ENCODE data around the gene STK24. TPM values are rescaled to one million over a fixed set of nuclear protein-coding genes. Genes with fewer than 3 reads are reported as not detected.

STK24 gene
- total RNA-seq, 2 experiments from 2014 or later: 146 to 173 TPM

DNA sequence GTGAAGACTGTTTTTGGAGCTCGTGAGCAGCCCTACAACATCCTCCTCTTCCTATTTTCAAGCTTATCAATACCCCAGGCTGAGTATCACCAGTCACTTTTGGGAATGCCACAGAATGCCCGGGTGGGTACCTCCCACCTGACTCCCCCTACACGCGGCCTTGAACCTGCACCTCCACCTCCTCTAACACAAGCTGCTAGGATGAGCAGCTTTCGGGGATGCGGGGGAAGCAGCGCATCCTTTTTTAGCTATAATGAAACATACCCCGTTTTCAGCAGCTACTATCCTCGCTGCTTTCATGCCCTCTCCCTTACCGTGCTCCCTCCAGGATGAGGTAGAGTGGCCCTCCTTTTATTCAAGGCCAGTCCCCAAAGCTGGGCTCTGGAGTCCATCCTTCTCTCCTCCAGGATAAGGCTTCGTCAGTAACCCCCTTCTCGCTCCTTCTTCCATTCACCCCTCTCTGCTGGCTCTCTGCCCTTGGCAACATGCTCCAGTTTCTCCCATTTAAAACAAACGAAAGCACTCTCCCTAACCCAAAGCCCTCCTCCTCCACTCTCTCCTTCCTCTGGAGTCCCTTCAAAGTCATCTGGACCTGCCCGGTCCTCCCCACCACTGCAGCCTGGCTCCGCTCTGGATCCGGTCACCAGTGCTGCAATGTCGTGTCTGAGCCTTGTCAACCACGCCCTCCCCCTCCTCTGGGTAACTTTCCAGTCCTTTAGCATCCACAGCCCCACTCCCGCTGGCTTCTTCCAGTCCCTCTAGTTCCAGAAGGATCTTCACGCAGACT, 55.3 kb downstream of the STK24 start:
- H3K9me3 Mint-ChIP-seq (ENCODE audit: low read depth): no peaks in the 10 kb centered on the region
- DNase-seq: no peak
- no peaks in the 10 kb centered on the region for H3K27me3 Mint-ChIP-seq
- ATAC-seq: no peak
- ChIA-PET CTCF (interaction anchor here (1.1 to 1.9 kb wide), 2 partner anchors 74 to 132 kb away, joined by 3 to 7 read pairs; no protein-coding TSS in a partner anchor), POLR2A (no interaction called here)
- no peak overlapping the region for H3K4me3 Mint-ChIP-seq
- H3K27ac Mint-ChIP-seq: peak overlapping the region; percentile 45
- peaks cover 97% of the 10 kb centered on the region for H3K4me1 Mint-ChIP-seq
- H3K36me3 Mint-ChIP-seq (ENCODE audit: low read depth): peaks cover 16% of the 10 kb centered on the region
- intact Hi-C loops (cut with DNase I, micrococcal nuclease): no loop called here

DNA sequence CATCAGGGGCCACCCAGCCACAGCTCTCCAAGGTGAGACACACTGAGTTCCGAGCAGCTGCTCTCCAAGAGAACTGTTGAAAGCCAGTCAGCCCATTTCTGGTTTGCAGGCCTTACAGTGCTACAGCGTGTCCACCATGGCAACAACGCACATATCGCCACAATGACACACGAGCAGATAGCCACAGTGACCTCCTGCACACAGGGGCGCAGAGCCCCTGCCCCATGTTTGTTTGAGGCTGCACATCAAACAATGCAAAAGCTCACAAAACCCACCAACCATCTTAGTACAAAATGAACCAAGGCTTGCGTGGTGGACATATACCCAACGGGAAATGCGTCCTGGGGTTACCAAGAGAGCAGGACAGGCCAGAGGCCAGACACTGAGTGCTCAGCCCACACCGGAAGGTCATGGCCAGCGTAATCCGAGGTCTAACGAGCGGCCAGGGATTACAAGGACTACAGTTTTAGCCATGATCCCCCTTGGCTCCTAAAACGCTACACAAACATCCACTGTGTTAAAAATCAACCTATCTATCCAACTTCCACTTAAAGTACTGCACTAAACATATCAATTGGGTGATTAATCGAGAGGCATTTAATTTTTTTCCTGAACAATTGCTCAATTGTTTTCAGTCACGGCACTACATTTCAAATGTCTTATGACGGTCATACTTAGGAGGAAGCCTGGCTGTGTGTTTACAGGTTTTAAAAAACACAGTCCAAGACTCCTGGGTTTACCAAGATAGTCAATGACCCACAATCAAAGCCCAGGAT, 56.0 kb downstream of the STK24 start:
- Mint-ChIP-seq H3K9me3 (ENCODE audit: low read depth) (no peaks in the 10 kb centered on the region), H3K36me3 (ENCODE audit: low read depth) (peaks cover 22% of the 10 kb centered on the region), H3K4me3 (no peak overlapping the region), H3K27me3 (no peaks in the 10 kb centered on the region), H3K27ac (peak overlapping the region; percentile 56), H3K4me1 (peaks cover 97% of the 10 kb centered on the region)
- DNase-seq (no peak), ATAC-seq (no peak)
- intact Hi-C loops (cut with DNase I, micrococcal nuclease): no loop called here
- ChIA-PET CTCF (interaction anchor here (1.1 to 1.2 kb wide), 4 partner anchors 21 to 133 kb away, joined by 3 to 5 read pairs (median 4); no protein-coding TSS in a partner anchor), POLR2A (no interaction called here)

DNA sequence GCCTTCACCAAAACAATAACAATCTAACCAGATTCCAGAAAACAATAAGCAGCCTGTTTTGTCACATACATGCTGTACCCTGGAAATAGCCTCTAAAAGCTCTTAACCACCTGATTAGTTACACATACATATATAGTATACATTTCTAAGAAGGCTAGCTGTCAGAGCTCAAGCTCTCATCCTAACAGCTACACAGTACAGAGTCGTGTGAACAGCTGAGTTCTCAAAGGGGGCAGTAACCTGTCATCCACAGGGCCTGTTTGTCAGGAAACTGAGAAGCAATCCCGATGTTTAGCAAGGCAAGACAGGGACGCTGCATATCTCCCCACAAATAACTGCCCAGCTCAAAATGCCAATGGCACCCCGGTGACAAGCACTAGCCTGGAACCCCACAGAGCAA, 56.9 kb downstream of the STK24 start:
- Mint-ChIP-seq H3K36me3 (ENCODE audit: low read depth) (peaks cover 28% of the 10 kb centered on the region), H3K4me3 (no peak overlapping the region), H3K9me3 (ENCODE audit: low read depth) (no peaks in the 10 kb centered on the region), H3K27ac (peak overlapping the region; percentile 56), H3K27me3 (no peaks in the 10 kb centered on the region), H3K4me1 (peaks cover 98% of the 10 kb centered on the region)
- CTCF ChIA-PET: interaction anchor here (0.8 to 2.2 kb wide), 8 partner anchors 8 to 133 kb away, joined by 3 to 10 read pairs (median 4); no protein-coding TSS in a partner anchor
- intact Hi-C loops (cut with DNase I, micrococcal nuclease): loop anchor here in 1 of 2 experiments (10.0 kb wide), 1 partner anchor 705 kb away; no protein-coding TSS in a partner anchor
- DNase-seq (no peak), ATAC-seq (no peak)
- POLR2A ChIA-PET: interaction anchor here (1.0 kb wide), 1 partner anchor 9 kb away, joined by 7 read pairs; no protein-coding TSS in a partner anchor

DNA sequence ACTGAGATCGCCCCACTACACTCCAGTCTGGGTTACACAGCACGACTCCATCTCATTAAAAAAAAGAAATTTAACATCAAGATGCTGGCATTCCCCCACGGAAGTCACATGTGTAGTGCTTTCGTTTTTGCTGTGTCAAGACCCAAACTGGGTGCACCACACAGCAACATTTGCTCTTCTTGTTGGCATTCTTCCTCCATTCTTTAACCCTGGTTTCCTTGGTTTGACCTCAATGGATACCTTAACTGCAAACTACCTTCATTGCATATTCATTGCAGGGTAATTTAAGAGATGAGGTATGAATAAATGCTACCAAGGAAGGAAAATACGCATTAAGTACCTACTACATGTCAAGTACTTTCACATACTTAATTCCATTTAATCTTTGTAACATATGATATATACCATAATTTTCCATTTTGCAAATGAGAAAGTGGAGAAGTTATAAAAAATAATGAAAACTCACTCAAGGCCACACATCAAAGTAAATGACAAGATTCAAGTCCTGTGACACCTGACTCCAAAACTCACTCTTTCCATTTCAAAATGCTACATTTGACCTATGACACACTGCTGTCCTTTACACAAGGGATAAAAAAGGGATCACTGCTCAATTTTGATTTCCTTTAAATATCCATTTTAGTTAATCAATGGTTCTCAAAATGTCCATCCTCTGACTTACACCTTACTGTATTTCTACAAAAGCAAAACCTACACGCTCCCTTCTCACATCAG, 59.2 kb downstream of the STK24 start:
- ATAC-seq: peak; percentile 54
- H3K4me3 Mint-ChIP-seq: peak overlapping the region; percentile 43

GRCh38 chr13:98515818-98516465, 61.0 kb downstream of the STK24 start:
- ChIA-PET CTCF (interaction anchor here (0.8 to 3.3 kb wide), 5 partner anchors 11 to 132 kb away, joined by 3 to 9 read pairs (median 3); no protein-coding TSS in a partner anchor), POLR2A (interaction anchor here (0.6 to 1.1 kb wide), 2 partner anchors 13 to 34 kb away, joined by 3 to 10 read pairs; no protein-coding TSS in a partner anchor)
- Mint-ChIP-seq H3K27ac (peak overlapping the region; percentile 93), H3K4me3 (peak overlapping the region; percentile 9), H3K4me1 (peaks cover 98% of the 10 kb centered on the region), H3K36me3 (ENCODE audit: low read depth) (peaks cover 49% of the 10 kb centered on the region), H3K9me3 (ENCODE audit: low read depth) (no peaks in the 10 kb centered on the region), H3K27me3 (no peaks in the 10 kb centered on the region)
- DNase-seq (no peak), ATAC-seq (peak; percentile 59)
- intact Hi-C loops (cut with DNase I, micrococcal nuclease): loop anchor here (1.0 to 10.0 kb wide), 5 partner anchors 33 to 709 kb away; no protein-coding TSS in a partner anchor

More for the DNA sequence above, 59.2 kb downstream of the STK24 start:
- H3K27ac Mint-ChIP-seq: peak overlapping the region; percentile 93
- CTCF ChIA-PET: interaction anchor here (1.0 to 1.1 kb wide), 2 partner anchors 31 to 33 kb away, joined by 3 to 5 read pairs; no protein-coding TSS in a partner anchor
- POLR2A ChIA-PET: interaction anchor here (0.6 kb wide), 1 partner anchor 15 kb away, joined by 6 read pairs; no protein-coding TSS in a partner anchor
- H3K27me3 Mint-ChIP-seq: no peaks in the 10 kb centered on the region
- peaks cover 98% of the 10 kb centered on the region for H3K4me1 Mint-ChIP-seq
- no peaks in the 10 kb centered on the region for H3K9me3 Mint-ChIP-seq (ENCODE audit: low read depth)
- intact Hi-C loops (cut with DNase I, micrococcal nuclease): loop anchor here in 1 of 2 experiments (1.0 to 10.0 kb wide), 3 partner anchors 11 to 707 kb away; no protein-coding TSS in a partner anchor
- H3K36me3 Mint-ChIP-seq (ENCODE audit: low read depth): peaks cover 35% of the 10 kb centered on the region
- DNase-seq: peak; percentile 69

GRCh38 chr13:98514288-98514687, 62.6 kb downstream of the STK24 start:
- Mint-ChIP-seq H3K4me3 (peak overlapping the region; percentile 16), H3K9me3 (ENCODE audit: low read depth) (no peaks in the 10 kb centered on the region), H3K36me3 (ENCODE audit: low read depth) (peaks cover 58% of the 10 kb centered on the region), H3K4me1 (peaks cover 98% of the 10 kb centered on the region), H3K27me3 (no peaks in the 10 kb centered on the region), H3K27ac (peak overlapping the region; percentile 93)
- ChIA-PET CTCF (interaction anchor here (0.8 to 3.3 kb wide), 6 partner anchors 9 to 54 kb away, joined by 3 to 9 read pairs (median 4); no protein-coding TSS in a partner anchor), POLR2A (interaction anchor here (0.8 kb wide), 1 partner anchor 60 kb away, joined by 4 read pairs; no protein-coding TSS in a partner anchor)
- intact Hi-C loops (cut with DNase I, micrococcal nuclease): loop anchor here (1.0 to 10.0 kb wide), 5 partner anchors 14 to 711 kb away; no protein-coding TSS in a partner anchor
- DNase-seq (no peak), ATAC-seq (no peak)

- Mint-ChIP-seq H3K4me3 (peak overlapping the region; percentile 16), H3K9me3 (ENCODE audit: low read depth) (no peaks in the 10 kb centered on the region), H3K27ac (peak overlapping the region; percentile 93), H3K4me1 (peaks cover 98% of the 10 kb centered on the region), H3K36me3 (ENCODE audit: low read depth) (peaks cover 56% of the 10 kb centered on the region), H3K27me3 (no peaks in the 10 kb centered on the region)
- intact Hi-C loops (cut with DNase I, micrococcal nuclease): loop anchor here (1.0 to 10.0 kb wide), 5 partner anchors 14 to 711 kb away; no protein-coding TSS in a partner anchor
- DNase-seq (no peak), ATAC-seq (no peak)
- ChIA-PET POLR2A (interaction anchor here (0.8 kb wide), 1 partner anchor 60 kb away, joined by 4 read pairs; no protein-coding TSS in a partner anchor), CTCF (interaction anchor here (0.8 to 3.3 kb wide), 5 partner anchors 9 to 54 kb away, joined by 3 to 9 read pairs (median 4); no protein-coding TSS in a partner anchor)
Measured at GRCh38 chr13:98513837-98514236, 63.1 kb downstream of the STK24 start.

GRCh38 chr13:98512774-98513665, 63.9 kb downstream of the STK24 start:
- ChIA-PET POLR2A (no interaction called here), CTCF (interaction anchor here (0.9 to 1.3 kb wide), 3 partner anchors 15 to 30 kb away, joined by 4 read pairs; no protein-coding TSS in a partner anchor)
- no peaks in the 10 kb centered on the region for H3K9me3 Mint-ChIP-seq (ENCODE audit: low read depth)
- H3K27me3 Mint-ChIP-seq: no peaks in the 10 kb centered on the region
- no peak overlapping the region for H3K4me3 Mint-ChIP-seq
- peak overlapping the region; percentile 93 for H3K27ac Mint-ChIP-seq
- no peak for ATAC-seq
- H3K4me1 Mint-ChIP-seq: peaks cover 99% of the 10 kb centered on the region
- DNase-seq: no peak
- H3K36me3 Mint-ChIP-seq (ENCODE audit: low read depth): peaks cover 58% of the 10 kb centered on the region
- intact Hi-C loops (cut with DNase I, micrococcal nuclease): loop anchor here in 1 of 2 experiments (10.0 kb wide), 1 partner anchor 712 kb away; no protein-coding TSS in a partner anchor

DNA sequence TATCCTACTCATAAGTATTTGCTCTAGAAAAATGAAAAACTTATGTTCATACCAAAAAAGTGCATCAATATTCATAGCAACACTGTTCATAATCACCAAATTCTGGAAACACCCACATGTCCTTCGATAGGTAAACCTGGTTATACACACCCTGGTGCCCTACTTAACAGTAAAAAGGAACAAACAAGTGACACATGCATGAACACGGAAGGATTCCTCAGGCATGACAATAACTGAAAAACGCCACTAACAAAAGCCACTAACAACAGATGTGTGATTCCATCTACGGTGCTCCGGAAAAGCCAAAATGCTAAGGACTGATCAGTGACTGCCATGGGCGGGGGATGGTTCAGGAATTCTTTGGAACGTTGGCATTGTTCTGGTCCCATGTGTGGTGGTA, 65.5 kb downstream of the STK24 start:
- ChIA-PET CTCF (no interaction called here), POLR2A (no interaction called here)
- H3K4me1 Mint-ChIP-seq: peaks cover 96% of the 10 kb centered on the region
- no peaks in the 10 kb centered on the region for H3K27me3 Mint-ChIP-seq
- peak; percentile 16 for ATAC-seq
- H3K27ac Mint-ChIP-seq: peak overlapping the region; percentile 74
- no peak for DNase-seq
- H3K9me3 Mint-ChIP-seq (ENCODE audit: low read depth): no peaks in the 10 kb centered on the region
- H3K4me3 Mint-ChIP-seq: no peak overlapping the region
- intact Hi-C loops (cut with DNase I, micrococcal nuclease): loop anchor here in 1 of 2 experiments (10.0 kb wide), 1 partner anchor 713 kb away; no protein-coding TSS in a partner anchor
- H3K36me3 Mint-ChIP-seq (ENCODE audit: low read depth): peaks cover 54% of the 10 kb centered on the region
